RWPE1 (cell line): Measurements from ENCODE around the gene BMP6.

Experiments used
- CTCF ChIA-PET: fragments of 350-600 bp; sonication (Branson Sonifier 250); formaldehyde crosslinking; extraction: SDS; loops from one replicate; lab custom pipeline; 2021; lab: Yijun Ruan, JAX
- POLR2A ChIA-PET: fragments of 400-600 bp; formaldehyde crosslinking; extraction: SDS; loops from one replicate; lab custom pipeline; 2020; ENCODE audit warnings: antibody characterized with exemption; ENCODE audit not compliant: low non-redundant PET; lab: Yijun Ruan, JAX
- DNase-seq: peaks from one replicate; pipeline ENCODE4 v3.0.0; 2012; ENCODE audit warnings: low spot score
- H3K27ac ChIP-seq: fragments of 450-650 bp; 2 replicates; pipeline ENCODE4 v1.5.1; 2017
- TF ChIP-seq, protein P1 (sequence below): fragments of 450-650 bp; conservative IDR thresholded peaks from 2 replicates; pipeline ENCODE4 v1.5.1; 2017; ENCODE audit warnings: low read depth, mild to moderate bottlenecking

Gene BMP6

DNA sequence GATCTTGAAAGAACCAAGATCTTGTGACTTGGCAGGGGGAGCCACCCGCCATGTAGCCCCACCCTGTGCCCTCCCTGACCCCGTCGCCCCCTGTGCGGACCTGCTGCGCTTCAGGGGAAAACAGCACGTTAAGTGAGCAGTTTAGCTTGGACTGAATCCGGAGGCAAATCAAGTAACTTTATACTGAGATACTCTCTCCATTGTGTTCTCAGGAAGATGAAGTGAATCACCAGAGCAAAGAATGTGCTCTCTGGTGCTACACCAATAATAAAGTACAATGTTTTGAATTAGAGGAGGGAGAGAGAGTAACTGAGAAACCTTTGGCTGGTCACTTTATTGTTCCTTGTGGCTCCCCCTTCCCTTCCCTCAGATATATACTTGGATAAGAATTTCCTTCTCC, 101.2 kb downstream of the BMP6 start:
- H3K27ac ChIP-seq: no peak overlapping the region
- ChIA-PET CTCF (no interaction called here), POLR2A (no interaction called here)
- DNase-seq: no peak
- TF ChIP-seq, protein P1, sequence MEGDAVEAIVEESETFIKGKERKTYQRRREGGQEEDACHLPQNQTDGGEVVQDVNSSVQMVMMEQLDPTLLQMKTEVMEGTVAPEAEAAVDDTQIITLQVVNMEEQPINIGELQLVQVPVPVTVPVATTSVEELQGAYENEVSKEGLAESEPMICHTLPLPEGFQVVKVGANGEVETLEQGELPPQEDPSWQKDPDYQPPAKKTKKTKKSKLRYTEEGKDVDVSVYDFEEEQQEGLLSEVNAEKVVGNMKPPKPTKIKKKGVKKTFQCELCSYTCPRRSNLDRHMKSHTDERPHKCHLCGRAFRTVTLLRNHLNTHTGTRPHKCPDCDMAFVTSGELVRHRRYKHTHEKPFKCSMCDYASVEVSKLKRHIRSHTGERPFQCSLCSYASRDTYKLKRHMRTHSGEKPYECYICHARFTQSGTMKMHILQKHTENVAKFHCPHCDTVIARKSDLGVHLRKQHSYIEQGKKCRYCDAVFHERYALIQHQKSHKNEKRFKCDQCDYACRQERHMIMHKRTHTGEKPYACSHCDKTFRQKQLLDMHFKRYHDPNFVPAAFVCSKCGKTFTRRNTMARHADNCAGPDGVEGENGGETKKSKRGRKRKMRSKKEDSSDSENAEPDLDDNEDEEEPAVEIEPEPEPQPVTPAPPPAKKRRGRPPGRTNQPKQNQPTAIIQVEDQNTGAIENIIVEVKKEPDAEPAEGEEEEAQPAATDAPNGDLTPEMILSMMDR: no peak

DNA sequence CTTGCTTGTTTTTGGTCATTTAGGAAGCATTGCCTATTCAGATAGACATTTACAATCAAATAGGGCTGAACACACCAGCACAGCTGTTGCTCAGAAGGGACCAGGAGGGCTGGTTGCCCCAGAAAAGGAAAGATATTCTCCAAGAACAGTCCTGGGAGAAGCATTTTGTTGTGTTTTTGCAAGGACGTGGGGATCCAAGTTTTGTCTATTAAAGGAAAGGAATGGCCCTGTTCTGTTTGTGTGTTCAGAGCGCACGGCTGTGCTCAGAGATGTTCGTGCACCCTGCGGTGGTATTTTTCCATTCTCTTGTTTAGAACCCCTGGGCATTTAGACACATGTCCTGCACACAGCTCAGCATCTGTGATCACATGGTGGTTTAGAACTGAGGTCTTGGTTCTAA, 102.2 kb downstream of the BMP6 start:
- TF ChIP-seq, protein P1: no peak
- no peak for DNase-seq
- no peak overlapping the region for H3K27ac ChIP-seq
- CTCF ChIA-PET: no interaction called here
- POLR2A ChIA-PET: no interaction called here

DNA sequence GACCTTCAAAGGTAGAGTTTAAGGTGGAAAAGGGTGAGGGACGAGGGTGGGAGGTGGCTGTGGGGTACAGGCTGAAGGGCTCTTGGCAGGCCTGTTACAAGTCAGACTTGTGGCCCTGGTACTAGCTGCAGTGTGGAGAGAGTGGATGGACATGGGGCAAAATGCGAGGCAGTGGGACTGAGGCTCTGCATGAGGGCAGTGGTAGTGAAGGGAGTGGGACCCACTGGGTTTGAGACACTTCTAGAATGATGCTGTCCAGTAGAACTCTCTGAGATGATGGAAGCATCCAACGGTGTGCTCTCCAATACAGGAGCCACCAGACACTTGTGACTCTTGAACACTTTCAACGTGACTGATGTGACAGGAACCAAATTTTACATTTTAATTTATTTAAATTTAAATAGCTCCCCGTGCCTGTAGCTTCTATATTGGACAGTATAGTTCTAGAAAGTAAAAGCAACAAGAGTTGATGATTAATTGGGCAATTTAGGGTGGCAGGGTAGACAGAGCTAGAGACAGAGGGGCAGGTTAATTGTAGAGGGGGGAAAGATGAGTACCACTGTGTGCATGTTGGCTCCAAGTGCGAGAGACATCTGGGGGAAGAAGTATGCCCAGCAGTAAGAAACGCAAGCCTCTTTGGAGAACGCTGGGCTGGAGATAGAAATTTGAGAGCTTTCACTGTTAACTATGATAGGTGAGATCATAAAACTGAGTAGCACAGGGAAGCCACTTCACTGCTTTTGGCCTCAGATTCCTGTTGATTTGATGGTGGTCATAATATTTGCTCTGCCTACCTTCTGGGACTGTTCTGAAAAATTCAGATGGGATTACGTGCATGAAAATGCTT, 107.2 kb downstream of the BMP6 start:
- CTCF ChIA-PET: interaction anchor here (0.6 kb wide), 1 partner anchor 20 kb away, joined by 3 read pairs; no protein-coding TSS in a partner anchor
- no peak for DNase-seq
- TF ChIP-seq, protein P1: no peak
- POLR2A ChIA-PET: no interaction called here
- no peak overlapping the region for H3K27ac ChIP-seq

DNA sequence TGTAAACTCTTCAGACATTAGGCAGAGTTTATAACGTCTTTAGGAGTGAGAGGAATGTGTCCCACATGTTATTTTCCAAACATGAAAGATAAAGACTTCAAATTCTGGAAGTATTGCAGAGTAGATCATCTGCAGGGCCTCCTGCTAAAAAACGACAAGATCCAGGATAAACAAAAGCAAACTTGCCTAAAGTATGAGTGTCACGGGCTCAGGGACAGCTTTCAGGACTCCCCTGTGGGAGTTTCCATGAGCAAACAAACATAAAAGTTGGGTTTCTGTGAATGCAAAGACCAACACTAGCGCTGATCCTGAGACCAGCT, 107.8 kb downstream of the BMP6 start:
- no peak for DNase-seq
- TF ChIP-seq, protein P1: no peak
- ChIA-PET POLR2A (no interaction called here), CTCF (interaction anchor here (0.6 kb wide), 1 partner anchor 19 kb away, joined by 3 read pairs; no protein-coding TSS in a partner anchor)
- H3K27ac ChIP-seq: no peak overlapping the region

DNA sequence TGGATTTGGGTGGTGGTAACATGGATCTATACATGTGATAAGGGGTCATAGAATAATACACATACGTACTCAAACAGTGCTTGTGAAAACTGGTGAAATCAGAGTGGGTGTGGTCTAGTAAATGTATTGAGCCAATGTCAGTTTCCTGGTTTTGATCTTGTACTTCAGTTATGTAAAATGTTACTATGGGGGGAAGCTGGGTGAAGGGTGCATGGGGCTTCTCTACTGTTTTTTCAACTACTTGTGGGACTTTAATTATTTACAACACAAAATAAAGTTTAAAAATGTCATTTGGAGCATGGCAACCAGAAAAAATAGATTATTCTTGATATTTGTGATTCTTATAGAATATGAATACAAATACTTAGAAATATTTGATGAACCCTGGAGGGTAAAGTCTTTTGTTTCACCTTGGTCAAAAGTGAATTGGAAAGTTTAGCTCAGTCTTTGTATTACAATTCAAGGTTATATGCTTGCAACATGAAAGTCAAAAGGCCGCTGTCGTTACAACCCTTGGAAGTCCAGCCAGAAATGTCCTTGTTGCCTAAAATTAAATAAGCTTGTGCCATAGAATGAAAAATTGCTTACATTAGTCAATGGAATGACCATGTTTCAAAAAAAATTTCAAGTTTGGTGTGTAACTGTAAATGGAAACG, 110.6 kb downstream of the BMP6 start:
- ChIA-PET CTCF (no interaction called here), POLR2A (no interaction called here)
- no peak overlapping the region for H3K27ac ChIP-seq
- no peak for DNase-seq
- TF ChIP-seq, protein P1: no peak

DNA sequence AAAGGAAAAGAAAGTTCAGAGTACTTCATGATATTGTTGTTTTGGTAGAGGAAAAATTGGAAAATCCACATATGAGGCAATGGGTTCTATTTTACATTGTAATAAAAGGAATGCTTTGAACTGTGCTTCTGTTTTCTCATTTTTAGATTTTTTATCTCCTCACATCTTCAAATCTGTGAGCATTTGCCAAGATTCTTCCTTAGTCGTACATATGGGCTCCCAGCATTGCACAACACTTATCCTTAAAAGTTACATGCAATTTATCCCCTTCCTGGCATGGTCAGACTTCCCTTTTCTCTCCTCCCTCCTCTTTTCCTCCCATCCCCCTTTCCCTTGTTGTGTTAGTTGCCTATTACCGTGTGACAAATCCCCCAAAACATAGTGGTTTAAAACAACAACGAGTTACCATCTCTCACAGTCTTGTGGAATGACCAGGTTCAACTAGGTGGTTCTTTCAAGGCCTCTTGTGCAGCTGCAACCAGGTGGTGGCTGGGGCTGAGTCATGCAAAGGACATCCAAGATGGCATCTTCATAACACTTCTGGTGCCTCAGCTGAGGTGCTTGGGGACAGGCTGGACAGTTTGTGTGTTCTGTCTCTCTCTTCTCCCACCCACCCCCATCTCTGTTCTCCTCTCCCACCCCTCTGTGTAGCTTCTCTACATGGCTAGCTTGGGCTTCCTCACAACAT, 116.0 kb downstream of the BMP6 start:
- H3K27ac ChIP-seq: no peak overlapping the region
- DNase-seq: no peak
- CTCF ChIA-PET: interaction anchor here (0.6 kb wide), 1 partner anchor 144 kb away, joined by 3 read pairs; no protein-coding TSS in a partner anchor
- TF ChIP-seq, protein P1: no peak
- POLR2A ChIA-PET: no interaction called here
